Effector memory CD4-positive, alpha-beta T cell (primary cell): ENCODE results near the gene UST.

ENCODE experiments used
- DNase-seq, 3 donors: peaks; one replicate each; pipeline ENCODE4 v3.0.0-alpha.2; 2020
- H3K27ac ChIP-seq: 2 replicates; pipeline ENCODE4 v1.7.0; 2013; ENCODE audit warnings: mild to moderate bottlenecking, low read length, moderate library complexity; ENCODE audit not compliant: insufficient read depth, poor library complexity, severe bottlenecking
- H3K27me3 ChIP-seq: replicated peaks from 2 replicates; pipeline ENCODE4 v1.7.0; 2013; ENCODE audit warnings: mild to moderate bottlenecking, low read length; ENCODE audit not compliant: insufficient read depth, control insufficient read depth, poor library complexity, severe bottlenecking
- H3K36me3 ChIP-seq: 2 replicates; pipeline ENCODE4 v1.7.0; 2013; ENCODE audit warnings: mild to moderate bottlenecking, low read length, moderate library complexity; ENCODE audit not compliant: control insufficient read depth, insufficient read depth
- H3K4me1 ChIP-seq: 2 replicates; pipeline ENCODE4 v1.7.0; 2013; ENCODE audit warnings: low read length, mild to moderate bottlenecking; ENCODE audit not compliant: control insufficient read depth, insufficient read depth, poor library complexity, severe bottlenecking
- H3K4me3 ChIP-seq: 2 replicates; pipeline ENCODE4 v1.7.0; 2013; ENCODE audit warnings: low read length, low read depth, mild to moderate bottlenecking; ENCODE audit not compliant: insufficient read depth, poor library complexity, severe bottlenecking
- H3K9me3 ChIP-seq: 2 replicates; pipeline ENCODE4 v1.7.0; 2013; ENCODE audit warnings: mild to moderate bottlenecking, low read length, moderate library complexity; ENCODE audit not compliant: control insufficient read depth

Gene UST

GRCh38 chr6:149059557-149059956 is 312.7 kb downstream of the UST start:
- DNase-seq, result no peak
- H3K4me3 ChIP-seq, result no peak overlapping the region
- no peaks in the 10 kb centered on the region for H3K9me3 ChIP-seq
- H3K4me1 ChIP-seq, result peaks cover 24% of the 10 kb centered on the region
- H3K36me3 ChIP-seq, result no peaks in the 10 kb centered on the region
- H3K27ac ChIP-seq, result peak overlapping the region; percentile 58
- no peaks in the 10 kb centered on the region for H3K27me3 ChIP-seq

DNA sequence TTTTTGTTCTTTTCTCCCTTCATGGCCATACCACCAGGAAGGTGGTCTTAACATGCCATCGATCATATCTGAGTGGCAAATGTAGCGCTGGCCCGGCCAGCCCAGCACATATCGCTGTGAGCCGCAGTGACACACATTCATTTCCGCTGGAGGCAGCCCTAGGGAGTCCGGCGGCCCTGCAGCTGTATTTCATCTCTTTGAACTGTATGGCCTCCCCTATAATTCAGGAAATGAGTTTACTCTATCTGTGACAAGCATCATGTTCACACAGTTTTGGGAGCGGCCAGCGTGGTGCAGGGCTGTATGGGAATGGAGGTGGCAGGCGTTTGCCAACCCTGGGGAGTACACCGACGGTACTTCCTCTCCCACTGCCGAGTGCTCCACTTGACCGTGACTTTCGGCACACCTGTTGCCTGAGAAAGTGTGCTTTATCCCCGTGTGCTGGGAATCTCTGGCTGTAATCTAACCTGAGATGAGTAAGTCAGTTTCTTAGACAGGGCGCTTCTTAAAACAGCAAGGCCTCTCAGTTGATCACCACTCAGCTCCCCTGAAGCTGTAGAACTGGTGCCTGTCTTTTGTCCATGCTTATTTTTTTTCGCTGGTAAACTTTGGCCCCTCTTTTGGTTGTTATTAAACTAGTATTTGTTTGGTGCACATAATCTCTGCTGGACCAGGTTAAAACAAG is 313.6 kb downstream of the UST start:
- Histone ChIP-seq H3K4me3 (peak overlapping the region; percentile 8), H3K9me3 (no peaks in the 10 kb centered on the region), H3K27ac (peak overlapping the region; percentile 58), H3K4me1 (peaks cover 24% of the 10 kb centered on the region), H3K36me3 (no peaks in the 10 kb centered on the region), H3K27me3 (no peaks in the 10 kb centered on the region)
- peak; percentile 31 to 54 (median 50) for DNase-seq

GRCh38 chr6:149060985-149061760 is 314.3 kb downstream of the UST start:
- Histone ChIP-seq H3K9me3 (no peaks in the 10 kb centered on the region), H3K27me3 (no peaks in the 10 kb centered on the region), H3K4me3 (no peak overlapping the region), H3K36me3 (no peaks in the 10 kb centered on the region), H3K27ac (peak overlapping the region; percentile 58), H3K4me1 (peaks cover 31% of the 10 kb centered on the region)
- no peak for DNase-seq

GRCh38 chr6:149061930-149062329 is 315.1 kb downstream of the UST start:
- Histone ChIP-seq H3K36me3 (no peaks in the 10 kb centered on the region), H3K4me3 (no peak overlapping the region), H3K4me1 (peaks cover 38% of the 10 kb centered on the region), H3K9me3 (no peaks in the 10 kb centered on the region), H3K27ac (no peak overlapping the region), H3K27me3 (no peaks in the 10 kb centered on the region)
- no peak for DNase-seq

- no peaks in the 10 kb centered on the region for H3K27me3 ChIP-seq
Observed at GRCh38 chr6:149062653-149063348, 316.0 kb downstream of the UST start.

GRCh38 chr6:149063468-149063867 is 316.6 kb downstream of the UST start:
- Histone ChIP-seq H3K9me3 (no peaks in the 10 kb centered on the region), H3K27ac (no peak overlapping the region), H3K36me3 (no peaks in the 10 kb centered on the region), H3K27me3 (no peaks in the 10 kb centered on the region), H3K4me3 (no peak overlapping the region), H3K4me1 (peaks cover 39% of the 10 kb centered on the region)
- DNase-seq, result no peak

More at GRCh38 chr6:149062653-149063348, 316.0 kb downstream of the UST start:
- no peaks in the 10 kb centered on the region for H3K9me3 ChIP-seq
- no peak overlapping the region for H3K4me3 ChIP-seq
- H3K4me1 ChIP-seq, result peaks cover 39% of the 10 kb centered on the region
- no peaks in the 10 kb centered on the region for H3K36me3 ChIP-seq
- H3K27ac ChIP-seq, result no peak overlapping the region
- no peak for DNase-seq

DNA sequence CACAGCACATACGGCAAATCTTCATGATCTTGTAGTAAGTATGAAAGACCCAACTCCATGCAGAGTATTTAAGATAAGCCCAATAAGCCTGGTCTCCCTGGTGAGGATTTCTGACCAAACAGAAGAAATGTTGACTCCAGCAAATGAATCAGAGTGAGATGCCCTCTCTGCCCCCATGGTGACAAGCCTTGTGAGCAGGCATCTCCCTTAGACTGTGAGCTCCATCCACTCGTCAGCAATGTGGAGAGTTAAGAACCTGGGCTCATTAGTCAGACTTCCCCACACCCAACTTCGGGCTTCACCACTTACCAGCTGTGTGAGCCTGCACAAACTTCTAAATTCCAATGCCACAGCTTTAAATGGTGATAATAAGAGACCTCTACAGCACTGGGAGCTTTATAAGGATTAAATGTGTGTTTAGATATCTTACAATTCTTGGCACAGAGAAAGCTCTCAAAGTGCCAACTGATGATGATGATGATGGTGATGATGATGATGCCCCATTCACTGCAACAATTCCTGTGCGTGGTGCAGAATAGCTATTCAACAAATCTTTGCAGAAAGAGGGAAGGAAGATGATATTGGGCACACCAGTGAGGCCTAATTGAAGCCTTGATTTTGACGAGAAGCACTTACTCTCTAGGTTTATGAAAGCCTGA is 317.3 kb downstream of the UST start:
- no peak overlapping the region for H3K27ac ChIP-seq
- no peaks in the 10 kb centered on the region for H3K36me3 ChIP-seq
- H3K4me3 ChIP-seq, result no peak overlapping the region
- peaks cover 39% of the 10 kb centered on the region for H3K4me1 ChIP-seq
- no peaks in the 10 kb centered on the region for H3K9me3 ChIP-seq
- no peaks in the 10 kb centered on the region for H3K27me3 ChIP-seq
- no peak for DNase-seq

- no peaks in the 10 kb centered on the region for H3K36me3 ChIP-seq
- peaks cover 35% of the 10 kb centered on the region for H3K4me1 ChIP-seq
- H3K4me3 ChIP-seq, result no peak overlapping the region
- DNase-seq, result no peak
- H3K9me3 ChIP-seq, result no peaks in the 10 kb centered on the region
- no peak overlapping the region for H3K27ac ChIP-seq
- no peaks in the 10 kb centered on the region for H3K27me3 ChIP-seq
Observed at GRCh38 chr6:149064660-149065015, 317.8 kb downstream of the UST start.

DNA sequence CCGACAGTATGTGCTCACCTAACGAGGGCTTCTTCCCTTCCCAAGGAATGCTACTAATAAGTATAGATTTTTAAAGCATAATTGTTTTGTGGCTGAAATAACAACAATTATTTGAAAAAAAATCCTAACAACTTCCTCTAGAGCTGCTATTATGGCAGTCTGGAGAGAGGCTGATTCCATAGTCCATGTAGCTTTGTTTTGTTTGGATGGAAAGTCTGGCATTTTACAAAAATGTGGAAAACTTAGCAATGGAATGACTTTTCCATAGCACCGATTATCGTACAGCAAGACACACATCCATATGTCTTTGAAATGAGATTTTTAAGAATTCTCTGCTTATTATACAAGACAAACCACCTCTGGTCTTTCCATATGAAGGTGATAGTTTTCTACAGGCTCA is 318.3 kb downstream of the UST start:
- no peak overlapping the region for H3K27ac ChIP-seq
- peaks cover 32% of the 10 kb centered on the region for H3K4me1 ChIP-seq
- no peak for DNase-seq
- no peaks in the 10 kb centered on the region for H3K27me3 ChIP-seq
- H3K36me3 ChIP-seq, result no peaks in the 10 kb centered on the region
- H3K9me3 ChIP-seq, result no peaks in the 10 kb centered on the region
- H3K4me3 ChIP-seq, result no peak overlapping the region
